Measurements from ENCODE around the gene AGRN. TPM values are rescaled to one million over a fixed set of nuclear protein-coding genes. Genes with fewer than 3 reads are reported as not detected.
"Not testable (repeated sequence)": the region's sequence is repeated elsewhere in the genome, so short reads cannot be mapped to it uniquely, and the experiment has no call there.

Gene AGRN
- polyA plus RNA-seq, 3 donors, result 0.06 to 4.7 (median 0.43) TPM

DNA sequence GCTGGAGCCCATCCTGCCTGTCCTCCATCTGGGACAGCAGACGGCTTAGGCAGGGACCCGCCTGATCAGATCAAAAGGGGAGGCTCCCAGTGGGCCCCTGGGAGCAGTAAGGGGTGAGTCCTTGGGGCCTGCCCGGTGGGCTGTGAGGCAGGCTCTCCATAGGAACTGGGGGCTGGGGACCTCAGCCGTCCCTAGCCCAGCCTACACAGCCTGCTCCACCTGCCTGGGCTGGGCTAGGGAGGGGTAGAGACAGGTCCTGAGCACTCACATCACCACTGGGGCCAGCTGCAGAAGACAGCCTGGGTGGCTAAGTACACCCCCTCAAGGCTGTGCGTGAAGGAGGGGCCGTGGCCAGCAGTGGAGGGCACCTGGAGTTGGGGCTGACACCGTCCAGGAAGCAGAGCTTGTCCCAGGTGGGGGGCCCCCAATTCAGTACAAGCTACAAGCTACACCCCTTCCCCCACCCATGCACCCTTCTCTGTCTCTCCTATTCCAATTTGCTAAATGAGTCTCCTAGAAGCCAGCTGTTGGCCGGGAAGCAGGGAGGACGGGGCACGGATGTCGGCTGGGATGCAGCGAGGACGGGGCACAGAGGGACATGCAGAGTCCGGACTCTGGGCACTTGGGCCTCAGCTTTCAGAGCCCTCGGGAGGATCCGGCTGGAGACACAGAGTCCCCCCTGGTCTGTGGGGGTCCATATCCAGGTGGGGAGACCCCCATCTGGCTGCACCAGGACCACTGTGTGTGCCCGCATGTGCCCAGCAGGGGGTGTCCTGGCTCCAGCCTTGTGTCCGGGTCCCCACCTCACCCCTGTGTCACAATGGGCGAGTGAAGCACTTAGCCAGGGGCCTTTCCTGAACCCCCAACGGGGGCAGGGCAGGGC, 4.9 kb upstream of the AGRN start:
- Mint-ChIP-seq H3K9me3 (peaks cover 0 to 5% (median 2%) of the 10 kb centered on the region in 7 donors), H3K27ac (peak overlapping the region in 1 of 7 donors; percentile 96), H3K27me3 (ENCODE audit: low read depth in 3 of 3) (peaks cover 6 to 13% (median 12%) of the 10 kb centered on the region in 3 donors), H3K4me1 (peaks cover 16% of the 10 kb centered on the region), H3K36me3 (no peaks in the 10 kb centered on the region), H3K4me3 (peak overlapping the region in 1 of 2 donors; percentile 96)
- Histone ChIP-seq H3K4me2 (replicated peaks; ENCODE audit: extremely low read depth, low read length, poor library complexity, severe bottlenecking) (peak overlapping the region; percentile 83), H3K27me3 (ENCODE audit: control insufficient read depth in 2 of 2, insufficient read depth in 2 of 2, low read length in 2 of 2) (no peaks in the 10 kb centered on the region), H3K9ac (ENCODE audit: insufficient read depth, low read length, poor library complexity, severe bottlenecking) (no peak overlapping the region), H4K20me1 (ENCODE audit: insufficient read depth, low read length) (no peaks in the 10 kb centered on the region), H3K36me3 (replicated peaks in 1 of 2; ENCODE audit: control insufficient read depth in 1 of 2, insufficient read depth in 2 of 2, low read length in 2 of 2) (no peaks in the 10 kb centered on the region), H2AFZ (ENCODE audit: insufficient read depth, low read depth, low read length, poor library complexity, severe bottlenecking) (no peak overlapping the region), H3K27ac (ENCODE audit: low read depth in 1 of 2, low read length in 2 of 2) (no peak overlapping the region), H3K9me3 (replicated peaks in 1 of 2; ENCODE audit: control insufficient read depth in 1 of 2, insufficient read depth in 1 of 2, low read length in 2 of 2) (no peaks in the 10 kb centered on the region), H3K4me3 (replicated peaks in 1 of 3; ENCODE audit: low read depth in 2 of 3, low read length in 3 of 3) (peak overlapping the region in 1 of 3 experiments; percentile 98), H3K4me1 (ENCODE audit: control insufficient read depth in 1 of 2, insufficient read depth in 2 of 2, low read length in 2 of 2) (peaks cover 20 to 33% of the 10 kb centered on the region in 2 donors), H3K79me2 (ENCODE audit: insufficient read depth, low read length) (no peaks in the 10 kb centered on the region)
- no peak for DNase-seq
- intact Hi-C loops (cut with micrococcal nuclease), result loop anchor here in 1 of 2 donors (10.0 kb wide), 1 partner anchor 360 kb away; the partner anchor contains the start of gene AURKAIP1
- 85% methylated on average over 17 of the region's 20 CpGs for WGBS (ENCODE audit: insufficient coverage)
- TF ChIP-seq, protein P1, sequence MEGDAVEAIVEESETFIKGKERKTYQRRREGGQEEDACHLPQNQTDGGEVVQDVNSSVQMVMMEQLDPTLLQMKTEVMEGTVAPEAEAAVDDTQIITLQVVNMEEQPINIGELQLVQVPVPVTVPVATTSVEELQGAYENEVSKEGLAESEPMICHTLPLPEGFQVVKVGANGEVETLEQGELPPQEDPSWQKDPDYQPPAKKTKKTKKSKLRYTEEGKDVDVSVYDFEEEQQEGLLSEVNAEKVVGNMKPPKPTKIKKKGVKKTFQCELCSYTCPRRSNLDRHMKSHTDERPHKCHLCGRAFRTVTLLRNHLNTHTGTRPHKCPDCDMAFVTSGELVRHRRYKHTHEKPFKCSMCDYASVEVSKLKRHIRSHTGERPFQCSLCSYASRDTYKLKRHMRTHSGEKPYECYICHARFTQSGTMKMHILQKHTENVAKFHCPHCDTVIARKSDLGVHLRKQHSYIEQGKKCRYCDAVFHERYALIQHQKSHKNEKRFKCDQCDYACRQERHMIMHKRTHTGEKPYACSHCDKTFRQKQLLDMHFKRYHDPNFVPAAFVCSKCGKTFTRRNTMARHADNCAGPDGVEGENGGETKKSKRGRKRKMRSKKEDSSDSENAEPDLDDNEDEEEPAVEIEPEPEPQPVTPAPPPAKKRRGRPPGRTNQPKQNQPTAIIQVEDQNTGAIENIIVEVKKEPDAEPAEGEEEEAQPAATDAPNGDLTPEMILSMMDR (IDR thresholded peaks at IDR 0.05), result no peak

DNA sequence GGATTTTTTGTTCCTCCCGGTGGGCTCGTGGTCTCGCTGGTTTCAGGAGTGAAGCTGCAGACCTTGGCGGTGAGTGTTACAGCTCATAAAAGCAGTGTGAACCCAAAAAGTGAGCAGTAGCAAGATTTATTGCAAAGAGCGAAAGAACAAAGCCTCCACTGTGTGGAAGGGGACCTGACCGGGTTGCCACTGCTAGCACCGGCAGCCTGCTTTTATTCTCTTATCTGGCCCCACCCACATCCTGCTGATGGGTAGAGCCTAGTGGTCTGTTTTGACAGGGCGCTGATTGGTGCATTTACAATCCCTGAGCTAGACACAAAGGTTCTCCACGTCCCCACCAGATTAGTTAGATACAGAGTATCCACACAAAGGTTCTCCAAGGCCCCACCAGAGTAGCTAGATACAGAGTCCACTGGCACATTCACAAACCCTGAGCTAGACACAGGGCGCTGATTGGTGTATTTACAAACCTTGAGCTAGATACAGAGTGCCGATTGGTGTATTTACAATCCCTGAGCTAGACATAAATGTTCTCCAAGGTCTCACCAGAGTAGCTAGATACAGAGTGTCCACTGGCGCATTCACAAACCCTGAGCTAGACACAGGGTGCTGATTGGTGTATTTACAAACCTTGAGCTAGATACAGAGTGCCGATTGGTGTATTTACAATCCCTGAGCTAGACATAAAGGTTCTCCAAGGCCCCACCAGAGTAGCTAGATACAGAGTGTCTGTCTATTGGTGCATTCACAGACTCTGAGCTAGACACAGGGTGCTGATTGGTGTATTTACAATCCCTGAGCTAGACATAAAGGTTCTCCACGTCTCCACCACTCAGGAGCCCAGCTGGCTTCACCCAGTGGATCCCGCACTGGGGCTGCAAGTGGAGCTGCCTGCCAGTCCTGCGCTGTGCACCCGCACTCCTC, 2.3 kb upstream of the AGRN start:
- 89% methylated on average over 8 of the region's 17 CpGs for WGBS (ENCODE audit: insufficient coverage)
- peak overlapping the region in 1 of 2 donors; percentile 39 for H3K4me3 Mint-ChIP-seq

DNA sequence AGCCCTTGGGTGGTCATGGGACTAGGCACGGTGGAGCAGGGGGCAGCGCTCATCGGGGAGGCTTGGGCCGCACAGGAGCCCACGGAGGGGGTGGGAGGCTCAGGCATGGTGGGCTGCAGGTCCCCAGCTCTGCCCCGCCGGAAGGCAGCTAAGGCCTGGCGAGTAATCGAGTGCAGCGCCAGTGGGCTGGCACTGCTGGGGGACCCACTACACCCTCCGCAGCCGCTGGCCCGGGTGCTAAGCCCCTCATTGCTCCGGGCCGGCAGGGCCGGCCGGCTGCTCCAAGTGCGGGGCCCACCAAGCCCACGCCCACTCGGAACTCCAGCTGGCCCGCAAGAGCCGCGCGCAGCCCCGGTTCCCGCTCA, 1.6 kb upstream of the AGRN start:
- H3K27ac ChIP-seq (ENCODE audit: low read depth in 1 of 2, low read length in 2 of 2); H3K4me3 ChIP-seq (replicated peaks in 1 of 3; ENCODE audit: low read depth in 2 of 3, low read length in 3 of 3); H2AFZ ChIP-seq (ENCODE audit: insufficient read depth, low read depth, low read length, poor library complexity, severe bottlenecking); H3K4me3 Mint-ChIP-seq; DNase-seq; H3K36me3 Mint-ChIP-seq; H3K36me3 ChIP-seq (replicated peaks in 1 of 2; ENCODE audit: control insufficient read depth in 1 of 2, insufficient read depth in 2 of 2, low read length in 2 of 2); H4K20me1 ChIP-seq (ENCODE audit: insufficient read depth, low read length); H3K9ac ChIP-seq (ENCODE audit: insufficient read depth, low read length, poor library complexity, severe bottlenecking); H3K9me3 Mint-ChIP-seq; H3K27ac Mint-ChIP-seq; H3K4me2 ChIP-seq (replicated peaks; ENCODE audit: extremely low read depth, low read length, poor library complexity, severe bottlenecking); H3K79me2 ChIP-seq (ENCODE audit: insufficient read depth, low read length); H3K9me3 ChIP-seq (replicated peaks in 1 of 2; ENCODE audit: control insufficient read depth in 1 of 2, insufficient read depth in 1 of 2, low read length in 2 of 2): not testable (repeated sequence)
- 90% methylated on average over 23 of the region's 26 CpGs for WGBS (ENCODE audit: insufficient coverage)
- peaks cover 16% of the 10 kb centered on the region for H3K4me1 Mint-ChIP-seq
- peaks cover 27 to 37% (median 35%) of the 10 kb centered on the region in 3 donors for H3K27me3 Mint-ChIP-seq (ENCODE audit: low read depth in 3 of 3)
- intact Hi-C loops (cut with micrococcal nuclease), result loop anchor here in 1 of 2 donors (10.0 kb wide), 1 partner anchor 356 kb away; the partner anchor contains the start of gene AURKAIP1
- Histone ChIP-seq H3K4me1 (ENCODE audit: control insufficient read depth in 1 of 2, insufficient read depth in 2 of 2, low read length in 2 of 2) (peaks cover 23 to 41% of the 10 kb centered on the region in 2 donors), H3K27me3 (ENCODE audit: control insufficient read depth in 2 of 2, insufficient read depth in 2 of 2, low read length in 2 of 2) (peaks cover 7 to 29% of the 10 kb centered on the region in 2 donors)

More for the DNA sequence above, 2.3 kb upstream of the AGRN start:
- Histone ChIP-seq H3K4me1 (ENCODE audit: control insufficient read depth in 1 of 2, insufficient read depth in 2 of 2, low read length in 2 of 2) (peaks cover 26 to 45% of the 10 kb centered on the region in 2 donors), H3K27me3 (ENCODE audit: control insufficient read depth in 2 of 2, insufficient read depth in 2 of 2, low read length in 2 of 2) (peaks cover 7 to 22% of the 10 kb centered on the region in 2 donors)
- H3K4me1 Mint-ChIP-seq, result peaks cover 19% of the 10 kb centered on the region
- not testable (repeated sequence) for H3K79me2 ChIP-seq (ENCODE audit: insufficient read depth, low read length); H3K9me3 Mint-ChIP-seq; H3K27ac ChIP-seq (ENCODE audit: low read depth in 1 of 2, low read length in 2 of 2); H3K4me3 ChIP-seq (replicated peaks in 1 of 3; ENCODE audit: low read depth in 2 of 3, low read length in 3 of 3); H3K36me3 ChIP-seq (replicated peaks in 1 of 2; ENCODE audit: control insufficient read depth in 1 of 2, insufficient read depth in 2 of 2, low read length in 2 of 2); DNase-seq; H3K4me2 ChIP-seq (replicated peaks; ENCODE audit: extremely low read depth, low read length, poor library complexity, severe bottlenecking); H3K9me3 ChIP-seq (replicated peaks in 1 of 2; ENCODE audit: control insufficient read depth in 1 of 2, insufficient read depth in 1 of 2, low read length in 2 of 2); H4K20me1 ChIP-seq (ENCODE audit: insufficient read depth, low read length); H3K9ac ChIP-seq (ENCODE audit: insufficient read depth, low read length, poor library complexity, severe bottlenecking); H3K27ac Mint-ChIP-seq; H3K36me3 Mint-ChIP-seq; H2AFZ ChIP-seq (ENCODE audit: insufficient read depth, low read depth, low read length, poor library complexity, severe bottlenecking)
- intact Hi-C loops (cut with micrococcal nuclease), result loop anchor here in 1 of 2 donors (10.0 kb wide), 1 partner anchor 357 kb away; the partner anchor contains the start of gene AURKAIP1
- H3K27me3 Mint-ChIP-seq (ENCODE audit: low read depth in 3 of 3), result peaks cover 22 to 31% (median 28%) of the 10 kb centered on the region in 3 donors

All from CD14-positive monocyte (primary cell).